ENCODE data around the gene SERINC3. TPM values are rescaled to one million over a fixed set of nuclear protein-coding genes. Genes with fewer than 3 reads are reported as not detected.

Gene SERINC3
- total and polyA plus RNA-seq, 2 of the 8 experiments (the other 6 are each of a cell fraction or from before 2014, with no cell fraction given) = 47.2 to 66.0 TPM

- Histone ChIP-seq H3K4me3 (ENCODE audit: extremely low read depth in 1 of 4, insufficient read depth in 2 of 4, low read depth in 3 of 4, low read length in 4 of 4) (no peak overlapping the region), H3K4ac (replicated peaks; ENCODE audit: insufficient read length, low read depth, low read length) (no peak overlapping the region), H2BK20ac (ENCODE audit: low read length) (no peak overlapping the region), H3K79me2 (ENCODE audit: control insufficient read depth in 1 of 2, insufficient read depth in 2 of 2, low read length in 2 of 2) (no peaks in the 10 kb centered on the region), H3K27ac (ENCODE audit: low read depth, low read length) (no peak overlapping the region), H3K14ac (ENCODE audit: insufficient read length) (no peak overlapping the region), H2BK12ac (ENCODE audit: low read depth, low read length) (no peak overlapping the region), H2AK5ac (ENCODE audit: low read depth, low read length) (no peak overlapping the region), H3K4me2 (ENCODE audit: insufficient read depth in 1 of 2, low read depth in 2 of 2, low read length in 2 of 2) (no peak overlapping the region), H4K91ac (replicated peaks; ENCODE audit: insufficient read length, low read length) (no peak overlapping the region), H2BK120ac (replicated peaks; ENCODE audit: low read depth, low read length) (no peak overlapping the region), H3K18ac (ENCODE audit: extremely low read depth, low read length) (no peak overlapping the region), H4K20me1 (replicated peaks in 1 of 2; ENCODE audit: control insufficient read depth in 1 of 2, insufficient read depth in 2 of 2, low read length in 2 of 2) (peaks cover 0 to 2% of the 10 kb centered on the region in 2 experiments), H3K9me3 (ENCODE audit: insufficient read depth in 2 of 2, low read depth in 1 of 2, low read length in 1 of 2) (no peaks in the 10 kb centered on the region), H4K5ac (ENCODE audit: insufficient read length, low read depth, low read length) (no peak overlapping the region), H3K9ac (replicated peaks in 1 of 4; ENCODE audit: extremely low read depth in 1 of 4, low read depth in 3 of 4, low read length in 3 of 4) (no peak overlapping the region), H3K4me1 (replicated peaks in 1 of 4; ENCODE audit: control insufficient read depth in 3 of 4, insufficient read depth in 4 of 4, low read length in 3 of 4) (no peaks in the 10 kb centered on the region), H3K23me2 (ENCODE audit: low read depth, low read length) (no peaks in the 10 kb centered on the region), H3K79me1 (ENCODE audit: low read depth, low read length) (no peaks in the 10 kb centered on the region), H2BK15ac (ENCODE audit: low read length) (no peak overlapping the region), H3K36me3 (ENCODE audit: control insufficient read depth in 2 of 4, insufficient read depth in 4 of 4, low read length in 3 of 4) (no peaks in the 10 kb centered on the region), H2AFZ (ENCODE audit: low read length) (no peak overlapping the region), H2BK5ac (ENCODE audit: low read depth, low read length) (no peak overlapping the region), H3K56ac (replicated peaks; ENCODE audit: insufficient read length, low read depth, low read length) (no peak overlapping the region), H3K23ac (ENCODE audit: insufficient read length) (no peak overlapping the region), H4K8ac (ENCODE audit: extremely low read depth, insufficient read depth, low read length) (no peak overlapping the region), H3K27me3 (replicated peaks in 1 of 4; ENCODE audit: control insufficient read depth in 3 of 4, extremely low read depth in 1 of 4, insufficient read depth in 3 of 4, low read length in 3 of 4) (no peaks in the 10 kb centered on the region)
- FAIRE-seq = no peak
- 61% methylated on average over 2 of the region's 2 CpGs; no CpG with 5 or more reads in 1 of the 2 experiments for WGBS, 2 experiments (ENCODE audit: extremely low coverage in 1 of 2, insufficient coverage in 1 of 2, insufficient read length in 1 of 2, insufficient replicate concordance in 2 of 2, low coverage in 1 of 2, low lambda C conversion rate in 2 of 2, missing lambda C conversion rate in 1 of 2)
- DNase-seq (ENCODE audit: low read depth in 1 of 2, low spot score in 2 of 2) = no peak
- ChIA-PET CTCF (ENCODE audit: partially characterized antibody) (interaction anchor here (1.0 to 4.5 kb wide), 10 partner anchors 10 to 242 kb away, joined by 3 to 33 read pairs (median 8); no protein-coding TSS in a partner anchor), POLR2A (ENCODE audit: partially characterized antibody) (no interaction called here)
- TF ChIP-seq, protein P1, sequence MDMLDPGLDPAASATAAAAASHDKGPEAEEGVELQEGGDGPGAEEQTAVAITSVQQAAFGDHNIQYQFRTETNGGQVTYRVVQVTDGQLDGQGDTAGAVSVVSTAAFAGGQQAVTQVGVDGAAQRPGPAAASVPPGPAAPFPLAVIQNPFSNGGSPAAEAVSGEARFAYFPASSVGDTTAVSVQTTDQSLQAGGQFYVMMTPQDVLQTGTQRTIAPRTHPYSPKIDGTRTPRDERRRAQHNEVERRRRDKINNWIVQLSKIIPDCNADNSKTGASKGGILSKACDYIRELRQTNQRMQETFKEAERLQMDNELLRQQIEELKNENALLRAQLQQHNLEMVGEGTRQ (IDR thresholded peaks at IDR 0.05; ENCODE audit: low read length) = no peak
- TF ChIP-seq HDAC6 (IDR thresholded peaks at IDR 0.05; ENCODE audit: low read depth, low read length) (no peak), CHD2 (IDR thresholded peaks at IDR 0.05; ENCODE audit: low read length) (no peak), HDAC2 (IDR thresholded peaks at IDR 0.05; ENCODE audit: borderline replicate concordance in 1 of 2, low read depth in 2 of 2, low read length in 2 of 2) (no peak), NANOG (IDR thresholded peaks at IDR 0.05; ENCODE audit: insufficient read depth, low read depth, low read length, poor library complexity, severe bottlenecking) (no peak), FOSL1 (IDR thresholded peaks at IDR 0.05; ENCODE audit: insufficient read depth, low read depth, low read length) (no peak), EGR1 (IDR thresholded peaks at IDR 0.05; ENCODE audit: borderline replicate concordance, low read depth, low read length) (no peak), CBX5 (IDR thresholded peaks at IDR 0.05; ENCODE audit: low read depth, low read length) (no peak), BCL11A (IDR thresholded peaks at IDR 0.05; ENCODE audit: low read depth in 2 of 2, low read length in 2 of 2) (no peak), SP4 (IDR thresholded peaks at IDR 0.05; ENCODE audit: low read length) (no peak)
- TF ChIP-seq, protein P2, sequence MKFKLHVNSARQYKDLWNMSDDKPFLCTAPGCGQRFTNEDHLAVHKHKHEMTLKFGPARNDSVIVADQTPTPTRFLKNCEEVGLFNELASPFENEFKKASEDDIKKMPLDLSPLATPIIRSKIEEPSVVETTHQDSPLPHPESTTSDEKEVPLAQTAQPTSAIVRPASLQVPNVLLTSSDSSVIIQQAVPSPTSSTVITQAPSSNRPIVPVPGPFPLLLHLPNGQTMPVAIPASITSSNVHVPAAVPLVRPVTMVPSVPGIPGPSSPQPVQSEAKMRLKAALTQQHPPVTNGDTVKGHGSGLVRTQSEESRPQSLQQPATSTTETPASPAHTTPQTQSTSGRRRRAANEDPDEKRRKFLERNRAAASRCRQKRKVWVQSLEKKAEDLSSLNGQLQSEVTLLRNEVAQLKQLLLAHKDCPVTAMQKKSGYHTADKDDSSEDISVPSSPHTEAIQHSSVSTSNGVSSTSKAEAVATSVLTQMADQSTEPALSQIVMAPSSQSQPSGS (IDR thresholded peaks at IDR 0.05; ENCODE audit: low read length) = no peak
Observed at GRCh38 chr20:44459271-44459670, 62.6 kb downstream of the SERINC3 start.
